Measurements from ENCODE around the gene NUP62. TPM values are rescaled to one million over a fixed set of nuclear protein-coding genes. Genes with fewer than 3 reads are reported as not detected.

The NUP62 gene
- total RNA-seq, 2 donors from 2014 or later: 29.9 to 34.3 TPM

GRCh38 chr19:49923055-49924003, 6.0 kb downstream of the NUP62 start:
- TF ChIP-seq, protein P1, sequence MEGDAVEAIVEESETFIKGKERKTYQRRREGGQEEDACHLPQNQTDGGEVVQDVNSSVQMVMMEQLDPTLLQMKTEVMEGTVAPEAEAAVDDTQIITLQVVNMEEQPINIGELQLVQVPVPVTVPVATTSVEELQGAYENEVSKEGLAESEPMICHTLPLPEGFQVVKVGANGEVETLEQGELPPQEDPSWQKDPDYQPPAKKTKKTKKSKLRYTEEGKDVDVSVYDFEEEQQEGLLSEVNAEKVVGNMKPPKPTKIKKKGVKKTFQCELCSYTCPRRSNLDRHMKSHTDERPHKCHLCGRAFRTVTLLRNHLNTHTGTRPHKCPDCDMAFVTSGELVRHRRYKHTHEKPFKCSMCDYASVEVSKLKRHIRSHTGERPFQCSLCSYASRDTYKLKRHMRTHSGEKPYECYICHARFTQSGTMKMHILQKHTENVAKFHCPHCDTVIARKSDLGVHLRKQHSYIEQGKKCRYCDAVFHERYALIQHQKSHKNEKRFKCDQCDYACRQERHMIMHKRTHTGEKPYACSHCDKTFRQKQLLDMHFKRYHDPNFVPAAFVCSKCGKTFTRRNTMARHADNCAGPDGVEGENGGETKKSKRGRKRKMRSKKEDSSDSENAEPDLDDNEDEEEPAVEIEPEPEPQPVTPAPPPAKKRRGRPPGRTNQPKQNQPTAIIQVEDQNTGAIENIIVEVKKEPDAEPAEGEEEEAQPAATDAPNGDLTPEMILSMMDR (IDR thresholded peaks at IDR 0.05): no peak

GRCh38 chr19:49921871-49922795, 7.2 kb downstream of the NUP62 start:
- ATAC-seq (ENCODE audit: insufficient number of reproducible peaks, low FRiP score, low read depth) (no peak), DNase-seq (ENCODE audit: low spot score) (no peak)
- peaks cover 2 to 5% of the 10 kb centered on the region in 2 donors for H3K4me1 ChIP-seq (ENCODE audit: control insufficient read depth in 1 of 2, low read depth in 2 of 2)
- H3K27me3 ChIP-seq (replicated peaks; ENCODE audit: insufficient read depth): no peaks in the 10 kb centered on the region
- H3K36me3 ChIP-seq: peaks cover 15% of the 10 kb centered on the region
- TF ChIP-seq, protein P1 (IDR thresholded peaks at IDR 0.05): no peak
- H3K9me3 ChIP-seq: no peaks in the 10 kb centered on the region
- H3K4me3 ChIP-seq: no peak overlapping the region
- H3K27ac ChIP-seq: no peak overlapping the region

More at GRCh38 chr19:49923055-49924003, 6.0 kb downstream of the NUP62 start:
- no peak overlapping the region for H3K4me3 ChIP-seq
- DNase-seq (ENCODE audit: low spot score): no peak
- ATAC-seq (ENCODE audit: insufficient number of reproducible peaks, low FRiP score, low read depth): no peak
- H3K4me1 ChIP-seq (ENCODE audit: control insufficient read depth in 1 of 2, low read depth in 2 of 2): peaks cover 6 to 17% of the 10 kb centered on the region in 2 donors
- H3K27me3 ChIP-seq (replicated peaks; ENCODE audit: insufficient read depth): no peaks in the 10 kb centered on the region
- H3K9me3 ChIP-seq: no peaks in the 10 kb centered on the region
- peaks cover 19% of the 10 kb centered on the region for H3K36me3 ChIP-seq
- H3K27ac ChIP-seq: no peak overlapping the region

DNA sequence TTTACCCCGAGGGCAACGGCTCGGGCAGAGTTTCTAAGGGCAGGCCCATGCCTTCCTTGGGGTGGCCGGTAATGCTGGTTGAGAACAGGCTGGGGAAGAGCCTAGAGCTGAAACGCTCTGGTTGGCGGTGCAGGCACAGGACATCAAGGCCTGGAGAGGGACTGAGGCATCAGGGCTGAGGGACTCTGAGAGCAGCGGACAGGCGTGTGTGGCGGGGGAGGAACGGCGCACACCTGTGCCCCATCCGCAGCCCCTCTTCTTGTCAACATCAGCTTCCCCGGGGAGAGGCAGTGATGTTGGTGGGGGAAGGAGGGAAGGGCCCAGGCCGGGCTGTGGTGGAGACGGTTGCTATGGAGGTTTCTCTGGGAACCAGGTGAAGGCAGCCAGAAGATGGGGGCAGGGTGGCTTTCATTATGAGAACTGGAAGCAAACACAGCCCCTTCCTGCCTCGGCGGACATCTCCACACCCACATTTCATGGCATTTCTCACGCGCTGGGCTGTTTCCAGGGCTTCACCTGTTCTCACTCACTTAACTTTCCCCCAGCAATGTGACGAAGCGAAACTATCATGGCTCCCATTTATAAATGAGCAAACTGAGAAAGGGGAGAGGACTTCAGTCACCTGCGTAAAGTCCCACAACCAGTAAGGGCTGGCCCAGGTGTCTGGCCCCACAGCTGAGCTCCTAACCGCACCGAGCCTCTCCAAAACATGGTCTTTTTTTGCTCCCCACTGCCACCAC, 8.5 kb downstream of the NUP62 start:
- DNase-seq (ENCODE audit: low spot score): no peak
- no peak for ATAC-seq (ENCODE audit: insufficient number of reproducible peaks, low FRiP score, low read depth)
- no peak overlapping the region for H3K4me3 ChIP-seq

GRCh38 chr19:49918089-49918488, 11.2 kb downstream of the NUP62 start:
- H3K27ac ChIP-seq: no peak overlapping the region
- TF ChIP-seq, protein P1 (IDR thresholded peaks at IDR 0.05): no peak
- no peak for DNase-seq (ENCODE audit: low spot score)
- H3K4me3 ChIP-seq: no peak overlapping the region
- no peaks in the 10 kb centered on the region for H3K9me3 ChIP-seq
- H3K4me1 ChIP-seq (ENCODE audit: control insufficient read depth in 1 of 2, low read depth in 2 of 2): peaks cover 0 to 5% of the 10 kb centered on the region in 2 donors
- H3K36me3 ChIP-seq: peaks cover 6% of the 10 kb centered on the region
- ATAC-seq (ENCODE audit: insufficient number of reproducible peaks, low FRiP score, low read depth): no peak
- H3K27me3 ChIP-seq (replicated peaks; ENCODE audit: insufficient read depth): no peaks in the 10 kb centered on the region

More for the DNA sequence above, 8.5 kb downstream of the NUP62 start:
- Histone ChIP-seq H3K9me3 (no peaks in the 10 kb centered on the region), H3K27ac (no peak overlapping the region), H3K36me3 (peaks cover 13% of the 10 kb centered on the region), H3K27me3 (replicated peaks; ENCODE audit: insufficient read depth) (no peaks in the 10 kb centered on the region), H3K4me1 (ENCODE audit: control insufficient read depth in 1 of 2, low read depth in 2 of 2) (no peaks in the 10 kb centered on the region)
- TF ChIP-seq, protein P1 (IDR thresholded peaks at IDR 0.05): no peak
